GM21576 (cell line): Measurements from ENCODE around the gene SLC12A1.

ENCODE experiments used
- ATAC-seq: cut with Tn5 transposase; IDR thresholded peaks from one replicate; pipeline ENCODE4 v1.9.1; 2021; ENCODE audit warnings: mild to moderate bottlenecking, moderate library complexity; ENCODE audit not compliant: unreplicated experiment

Gene SLC12A1

GRCh38 chr15:48345516-48345915 lies 139.4 kb downstream of the SLC12A1 start:
- no peak for ATAC-seq

- peak; percentile 70 for ATAC-seq
Measured at GRCh38 chr15:48352474-48353072, 146.5 kb downstream of the SLC12A1 start.
